ENCODE results near the gene TMEM63A.

The TMEM63A gene

GRCh38 chr1:225835856-225836255 lies 46.3 kb downstream of the TMEM63A start:
- no peak for TF ChIP-seq CTCF (IDR thresholded peaks at IDR 0.05; ENCODE audit: borderline replicate concordance, insufficient read depth, low read depth, low read length)
- no peak overlapping the region for H3K4me3 ChIP-seq (ENCODE audit: low read depth, low read length)

GRCh38 chr1:225834417-225835329 lies 47.5 kb downstream of the TMEM63A start:
- H3K4me3 ChIP-seq (ENCODE audit: low read depth, low read length) = no peak overlapping the region
- no peak for TF ChIP-seq CTCF (IDR thresholded peaks at IDR 0.05; ENCODE audit: borderline replicate concordance, insufficient read depth, low read depth, low read length)

GRCh38 chr1:225830841-225831240 lies 51.3 kb downstream of the TMEM63A start:
- H3K4me3 ChIP-seq (ENCODE audit: low read depth, low read length) = no peak overlapping the region
- no peak for TF ChIP-seq CTCF (IDR thresholded peaks at IDR 0.05; ENCODE audit: borderline replicate concordance, insufficient read depth, low read depth, low read length)

- no peak for TF ChIP-seq CTCF (IDR thresholded peaks at IDR 0.05; ENCODE audit: borderline replicate concordance, insufficient read depth, low read depth, low read length)
- no peak overlapping the region for H3K4me3 ChIP-seq (ENCODE audit: low read depth, low read length)
These were observed 53.4 kb downstream of the TMEM63A start for GRCh38 chr1:225828706-225829345.

- no peak for TF ChIP-seq CTCF (IDR thresholded peaks at IDR 0.05; ENCODE audit: borderline replicate concordance, insufficient read depth, low read depth, low read length)
- no peak overlapping the region for H3K4me3 ChIP-seq (ENCODE audit: low read depth, low read length)
These were observed 55.1 kb downstream of the TMEM63A start for GRCh38 chr1:225827076-225827475.

- TF ChIP-seq CTCF (IDR thresholded peaks at IDR 0.05; ENCODE audit: borderline replicate concordance, insufficient read depth, low read depth, low read length) = no peak
These were observed 56.6 kb downstream of the TMEM63A start for GRCh38 chr1:225825607-225826007.

More at GRCh38 chr1:225825607-225826007, 56.6 kb downstream of the TMEM63A start:
- H3K4me3 ChIP-seq (ENCODE audit: low read depth, low read length) = no peak overlapping the region

Measured in GM12875 (cell line).